GM18517 (cell line): ENCODE measurements around the gene MYL9.

Experiments used
- ATAC-seq: cut with Tn5 transposase; IDR thresholded peaks from one replicate; pipeline ENCODE4 v1.9.1; 2021; ENCODE audit warnings: mild to moderate bottlenecking, moderate library complexity; ENCODE audit not compliant: unreplicated experiment

MYL9 gene

DNA sequence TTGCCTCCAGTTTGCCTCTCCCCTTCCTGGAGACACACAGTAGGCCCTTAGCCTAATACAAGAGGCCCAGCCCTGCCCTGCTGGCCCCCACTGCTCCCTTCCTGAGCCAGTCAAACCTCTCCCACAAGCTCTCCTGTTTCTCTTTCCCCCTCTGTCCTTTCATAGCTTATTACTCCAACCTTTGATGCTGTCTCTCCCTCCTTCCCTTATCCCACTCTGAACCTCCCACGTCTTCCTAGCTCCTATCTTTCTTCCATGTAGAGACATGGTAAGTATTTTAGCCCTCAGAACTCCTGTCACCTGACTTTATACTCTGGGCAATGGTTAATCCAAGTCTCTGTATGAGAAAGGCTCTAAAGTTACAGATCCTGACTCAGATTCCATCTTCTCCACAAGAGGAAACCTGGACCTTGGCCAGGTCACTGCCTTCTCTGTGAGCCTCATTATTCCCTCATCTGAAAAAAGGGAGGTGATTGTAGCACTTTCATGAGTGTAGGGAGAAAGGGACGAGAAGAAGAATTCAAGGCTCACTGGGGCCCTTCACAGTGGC lies 38.8 kb downstream of the MYL9 start:
- ATAC-seq, result no peak

DNA sequence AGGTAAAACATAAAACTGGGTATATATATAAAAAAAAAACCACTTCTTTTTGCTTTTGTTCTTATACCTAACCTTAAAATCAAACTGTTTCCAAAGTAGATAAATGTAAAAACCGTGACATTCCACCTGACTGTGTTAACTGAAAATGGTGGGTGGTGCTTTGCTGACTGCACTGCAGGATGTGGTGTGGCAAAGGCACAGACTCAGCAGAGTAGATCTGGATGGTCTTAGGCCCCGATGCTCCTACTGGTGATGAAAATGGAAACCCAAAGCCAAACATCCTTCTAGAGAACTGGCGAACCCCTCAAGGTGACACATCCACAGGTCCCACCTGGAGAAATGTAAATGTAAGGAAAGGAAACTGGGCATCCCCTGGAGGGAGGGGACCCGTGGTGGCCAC lies 41.0 kb downstream of the MYL9 start:
- ATAC-seq, result no peak

DNA sequence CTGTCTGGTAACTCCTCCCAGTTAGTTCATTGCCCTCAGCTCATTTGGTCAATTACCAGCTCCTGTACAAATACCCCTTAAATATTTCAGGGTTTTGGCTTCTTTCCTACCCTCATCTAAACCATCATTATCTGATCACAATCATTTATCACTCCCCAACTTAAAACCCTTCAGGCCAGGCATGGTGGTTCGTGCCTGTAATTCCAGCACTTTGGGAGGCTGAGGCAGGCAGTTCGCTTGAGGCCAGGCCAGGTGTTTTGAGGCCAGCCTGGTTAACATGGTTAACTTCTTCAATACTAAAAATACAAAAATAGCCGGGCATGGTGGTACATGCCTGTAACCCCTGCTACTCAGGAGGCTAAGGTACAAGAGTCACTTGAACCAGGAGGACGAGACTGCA lies 41.5 kb downstream of the MYL9 start:
- no peak for ATAC-seq

DNA sequence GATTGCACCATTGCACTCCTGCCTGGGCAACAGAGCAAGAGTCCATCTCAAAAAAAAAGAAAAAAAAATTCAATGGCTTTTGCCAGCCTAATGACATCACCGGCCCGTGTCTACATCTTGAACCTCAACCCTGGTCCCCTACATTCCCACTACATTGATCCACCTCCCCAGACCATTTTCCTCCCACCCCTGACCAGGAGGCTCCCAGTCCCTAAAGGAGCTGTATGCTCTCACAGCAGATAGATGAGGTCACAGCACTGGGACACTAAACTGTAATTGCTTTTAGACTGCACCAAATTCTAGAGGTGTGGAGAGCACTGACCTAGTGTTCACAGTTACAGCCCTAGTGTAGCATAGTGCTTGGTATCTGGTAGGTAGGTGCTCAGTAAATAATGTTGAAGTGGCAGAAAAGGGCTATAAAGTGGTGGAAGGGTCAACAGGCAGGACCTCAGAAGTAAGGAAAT lies 42.7 kb downstream of the MYL9 start:
- no peak for ATAC-seq

DNA sequence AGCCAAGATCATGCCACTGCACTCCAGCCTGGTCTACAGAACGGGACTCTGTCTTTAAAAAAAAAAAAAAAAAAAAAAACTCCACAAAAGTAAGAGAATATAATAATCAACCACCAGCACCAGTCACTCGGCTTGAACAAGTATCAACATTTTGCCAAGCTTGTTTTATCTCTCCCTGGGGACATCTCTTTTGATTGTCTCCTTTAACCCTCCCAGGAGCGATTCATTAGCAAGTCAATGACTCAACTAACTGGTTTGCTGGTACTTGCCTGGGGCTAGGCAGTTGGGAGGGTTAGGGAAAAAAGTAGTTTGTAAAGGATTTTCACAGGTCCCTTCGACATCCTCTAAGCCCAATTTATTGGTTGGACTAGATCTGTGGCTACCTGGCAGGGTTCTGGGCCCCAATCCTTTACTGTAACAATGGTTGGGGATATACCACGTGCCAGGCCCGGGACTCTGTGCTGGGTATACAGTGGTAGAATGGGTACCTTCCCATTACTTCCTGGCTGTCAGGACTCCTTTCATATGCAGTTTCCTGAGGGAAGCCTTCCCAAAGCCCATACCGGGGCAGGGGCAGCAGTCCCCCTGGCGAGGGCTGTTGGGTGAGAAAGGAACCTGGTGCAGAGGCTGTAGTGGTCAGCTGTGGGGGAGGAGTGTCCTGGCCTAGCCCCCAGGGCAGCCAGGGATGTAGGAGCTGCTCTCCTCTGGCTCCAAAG lies 44.2 kb downstream of the MYL9 start:
- ATAC-seq, result no peak

DNA sequence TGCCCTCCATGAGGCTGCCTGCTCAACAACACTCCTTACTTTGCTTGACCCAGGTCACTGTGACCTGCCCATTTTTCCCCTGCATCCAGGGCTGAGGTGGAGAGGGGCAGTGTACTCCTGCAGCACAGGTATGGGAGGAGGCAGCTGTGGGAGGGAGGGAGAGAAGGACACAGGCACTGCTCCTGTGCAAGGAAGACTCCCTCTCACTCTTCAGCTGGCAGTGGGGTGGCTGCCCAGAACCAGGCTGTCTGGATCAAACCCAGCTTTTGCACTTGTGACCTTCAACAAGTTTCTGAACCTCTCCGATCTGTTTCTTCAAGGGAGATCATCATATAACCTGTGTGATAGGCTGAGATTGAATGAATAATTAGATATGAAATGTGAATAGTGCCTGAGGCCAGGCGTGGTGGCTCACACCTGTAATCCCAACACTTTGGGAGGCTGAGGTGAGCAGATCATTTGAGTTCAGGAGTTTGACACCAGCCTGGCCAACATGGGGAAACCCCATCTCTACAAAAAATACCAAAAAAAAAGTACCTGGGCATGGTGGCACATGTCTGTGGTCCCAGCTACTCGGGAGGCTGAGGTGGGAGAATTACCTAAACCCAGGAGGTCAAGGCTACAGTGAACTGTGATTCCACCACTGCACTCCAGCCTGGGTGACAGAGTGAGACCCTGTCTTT lies 46.2 kb downstream of the MYL9 start:
- no peak for ATAC-seq

DNA sequence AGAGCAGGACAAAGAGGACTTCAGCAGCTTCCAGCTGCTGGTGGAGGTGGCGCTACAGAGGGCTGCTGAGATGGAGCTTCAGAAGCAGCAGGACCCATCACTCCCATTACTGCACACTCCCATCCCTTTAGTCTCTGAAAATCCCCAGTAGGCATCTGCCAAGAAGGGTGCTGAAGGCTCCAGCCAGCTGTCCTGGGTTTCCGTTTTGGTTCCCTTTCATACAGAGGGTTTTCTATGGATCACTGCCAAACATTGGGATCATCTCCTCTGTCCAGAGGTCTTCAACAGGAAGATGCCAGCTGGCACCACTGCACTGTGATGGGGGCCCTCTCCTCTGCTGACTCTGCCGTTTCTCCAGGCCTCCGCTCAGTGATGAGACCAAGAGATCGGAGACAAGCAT lies 50.0 kb downstream of the MYL9 start:
- no peak for ATAC-seq

DNA sequence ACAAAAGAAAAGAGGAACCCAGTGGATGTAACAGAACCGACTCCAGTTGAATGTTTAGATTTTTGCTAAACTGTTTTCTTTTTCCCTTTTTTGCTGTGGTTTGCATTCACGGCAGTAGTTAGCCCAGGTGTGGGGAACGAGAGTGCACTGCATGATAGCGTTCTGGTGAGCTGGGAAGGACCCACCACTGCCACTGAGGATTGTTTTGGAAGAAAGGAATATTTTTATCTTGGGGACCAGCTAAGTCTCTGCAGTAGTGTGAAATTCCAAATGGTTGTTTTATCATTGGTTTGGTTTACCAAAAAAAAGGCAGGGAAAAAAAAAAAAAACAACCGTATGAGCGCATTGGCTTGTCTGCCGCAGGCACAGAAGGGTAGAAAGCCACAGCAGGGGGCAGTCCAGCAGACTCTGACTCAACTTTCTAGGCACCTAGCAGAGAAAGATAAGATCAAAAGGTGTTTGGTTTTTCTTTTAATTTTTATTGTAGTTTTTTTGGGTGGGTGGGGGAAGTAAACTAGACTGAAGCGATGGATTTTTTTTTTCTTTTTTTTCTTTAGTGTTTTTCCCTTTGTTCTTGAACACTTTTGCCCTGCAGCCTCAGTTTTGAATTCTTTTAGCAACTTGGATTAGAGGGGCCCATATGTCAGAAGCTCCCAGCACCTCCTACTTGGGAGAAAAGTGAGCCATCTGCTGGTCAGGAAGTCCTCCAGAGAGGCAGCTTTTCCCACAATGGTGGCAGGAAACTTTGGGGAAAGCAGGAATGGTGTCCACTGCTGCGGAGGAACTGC lies 50.7 kb downstream of the MYL9 start:
- no peak for ATAC-seq

DNA sequence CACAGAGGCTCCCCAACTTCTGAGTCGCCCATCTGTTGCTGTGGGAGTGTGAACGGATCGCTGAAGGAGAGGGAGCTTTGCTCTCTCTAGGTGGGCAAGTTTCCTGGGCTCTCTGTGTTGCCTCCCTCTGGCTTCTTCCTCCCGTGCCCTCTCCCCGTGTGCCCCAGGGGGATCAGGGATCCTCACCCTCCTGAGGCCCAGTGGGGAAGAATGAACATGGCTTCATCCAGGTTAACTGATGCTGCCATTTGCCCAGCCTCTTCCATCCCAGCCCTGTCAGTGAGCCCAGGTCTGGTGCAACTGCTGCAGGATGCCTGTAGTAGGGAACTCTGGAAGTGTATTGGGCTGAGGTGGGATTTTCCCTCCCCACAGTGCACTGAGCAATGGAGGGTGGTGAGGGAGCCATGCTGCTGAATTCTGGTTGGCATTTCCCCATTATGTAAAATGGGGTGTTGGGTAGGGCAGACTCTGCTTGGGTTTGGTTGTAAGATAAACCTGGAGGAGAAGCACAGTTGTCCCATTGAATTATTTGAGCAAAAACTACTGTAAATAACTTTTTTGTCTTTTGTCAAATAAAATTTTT lies 52.1 kb downstream of the MYL9 start:
- no peak for ATAC-seq

DNA sequence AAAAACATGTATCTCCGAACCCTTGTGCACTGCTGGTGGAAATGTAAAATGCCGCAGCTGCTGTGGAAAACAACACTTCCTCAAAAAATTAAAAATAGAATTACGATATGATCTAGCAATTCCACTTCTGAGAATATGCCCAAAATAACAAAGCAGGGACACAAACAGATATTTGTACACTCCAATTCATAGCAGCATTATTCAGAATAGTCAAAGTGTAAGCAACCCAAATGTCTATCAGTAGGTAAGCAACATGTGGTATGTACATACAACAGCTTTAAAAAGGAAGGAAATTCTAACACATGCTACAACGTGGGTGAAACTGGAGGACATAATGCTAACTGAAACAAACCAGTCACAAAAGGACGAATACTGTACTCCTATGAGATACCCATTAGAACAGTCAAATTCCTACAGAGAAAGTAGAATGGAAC lies 58.6 kb downstream of the MYL9 start:
- no peak for ATAC-seq
